Spleen (tissue), 11 donors: Measurements from ENCODE around the gene SLC9A4. TPM values are rescaled to one million over a fixed set of nuclear protein-coding genes. Genes with fewer than 3 reads are reported as not detected.

Experiments used
- DNase-seq: peaks from one replicate; pipeline ENCODE4 v3.0.0-alpha.2; 2020
- H3K27ac ChIP-seq, 8 donors: fragments of 200-600 bp; sonication (generic) in 7 of 8; 1 replicate in 4 of 8; 2 replicates in 4 of 8; pipeline versions ENCODE4 v1.5.0 to v1.8.0; 2016 to 2021; ENCODE audit warnings: inconsistent platforms in 4 of 8, mild to moderate bottlenecking in 4 of 8, moderate library complexity in 1 of 8
- H3K27me3 ChIP-seq, 7 donors: fragments of 200-600 bp; sonication (generic) in 6 of 7; replicated peaks in 1 of 7; 1 replicate in 4 of 7; 2 replicates in 3 of 7; pipeline versions ENCODE4 v1.5.0 to v1.8.0; 2016 to 2021; ENCODE audit warnings: inconsistent platforms in 3 of 7, mild to moderate bottlenecking in 1 of 7
- H3K36me3 ChIP-seq, 6 donors: fragments of 200-600 bp; sonication (generic) in 5 of 6; 1 replicate in 4 of 6; 2 replicates in 2 of 6; pipeline versions ENCODE4 v1.5.0 to v1.8.0; 2016 to 2021; ENCODE audit warnings: inconsistent platforms in 2 of 6
- H3K4me1 ChIP-seq, 6 donors: fragments of 200-600 bp; sonication (generic) in 5 of 6; 1 replicate in 3 of 6; 2 replicates in 3 of 6; pipeline versions ENCODE4 v1.5.0 to v1.8.0; 2016 to 2021; ENCODE audit warnings: inconsistent platforms in 3 of 6
- H3K4me3 ChIP-seq, 8 donors: fragments of 200-600 bp; sonication (generic) in 7 of 8; 1 replicate in 4 of 8; 2 replicates in 4 of 8; pipeline versions ENCODE4 v1.5.0 to v1.8.0; 2016 to 2021; ENCODE audit warnings: inconsistent platforms in 4 of 8, mild to moderate bottlenecking in 4 of 8, moderate library complexity in 2 of 8
- H3K9me3 ChIP-seq, 8 donors: fragments of 200-600 bp; sonication (generic) in 7 of 8; 1 replicate in 4 of 8; 2 replicates in 4 of 8; pipeline versions ENCODE4 v1.5.0 to v1.8.0; 2016 to 2021; ENCODE audit warnings: inconsistent platforms in 4 of 8
- CTCF ChIP-seq, 11 experiments: fragments of 200-600 bp in 7 of 11; fragments of 450-650 bp in 4 of 11; sonication (generic) in 4 of 11; IDR thresholded peaks in 8 of 11; conservative IDR thresholded peaks in 3 of 11; 1 replicate in 7 of 11; 2 replicates in 4 of 11; pipeline versions ENCODE4 v1.4.0 to v1.8.0; 2016 to 2021; ENCODE audit warnings: antibody characterized with exemption in 11 of 11, inconsistent platforms in 4 of 11, mild to moderate bottlenecking in 1 of 11
- POLR2A ChIP-seq, 3 donors: fragments of 450-650 bp; IDR thresholded peaks; one replicate each; pipeline ENCODE4 v1.5.1; 2017; ENCODE audit warnings: antibody characterized with exemption in 3 of 3, mild to moderate bottlenecking in 1 of 3
- POLR2AphosphoS5 ChIP-seq, 3 donors: sonication (generic); formaldehyde crosslinking; IDR thresholded peaks; one replicate each; pipeline ENCODE4 v1.5.1; 2017; ENCODE audit warnings: antibody characterized with exemption in 3 of 3
- WGBS, 5 donors: extraction: QIAGEN DNeasy Blood & Tissue Kit in 3 of 5; methylation state at CpG; one replicate each; pipeline versions ENCODE4 v1.1.5 to v1.1.7; 2013 to 2018; 5-methylcytosine and 5-hydroxymethylcytosine counted together
- intact Hi-C: fragments of 100-400 bp; cut with DNase I; formaldehyde crosslinking; loops from one replicate; pipeline ENCODE4 v1.15.0; 2023; ENCODE audit warnings: low total_unique reads
- polyA plus RNA-seq, 3 donors: library from polyadenylated mRNA; stranded (reverse); fragments of 200-250 nt; gene quantifications; one replicate each; pipeline ENCODE4 v1.2.1, GENCODE V29; 2013
- total RNA-seq, 7 donors: library from RNA; depleted of rRNA in 3 of 7; stranded (reverse); fragments of >200 nt in 3 of 7; fragmentation: NEBNext Ultra II Directional in 4 of 7; extraction: Animal tissue kit (Norgen Biotek cat#: 25700) in 4 of 7; gene quantifications; one replicate each; pipeline versions ENCODE4 v1.1.0 to v1.2.1, GENCODE V29; 2016 to 2021
- donor health status: healthy with polysubstance abuse.
- donor health status: DM: no; HTN: no; CAD: no; lungs with moderate emphysema.
- donor health status: DM: no; HTN: no; CAD: no.
- donor health status: Bipolar disorder and iron deficiency.
- donor health status: healthy.
- donor health status: DM: no; HTN: no; CAD: no.
- donor health status: DM: yes; HTN: yes; CAD: no.

The SLC9A4 gene
- total and polyA plus RNA-seq, 10 donors = 0.10 TPM; not detected in 9

GRCh38 chr2:102480285-102481195 lies 7.5 kb downstream of the SLC9A4 start:
- no peaks in the 10 kb centered on the region for H3K4me1 ChIP-seq
- no peaks in the 10 kb centered on the region for H3K36me3 ChIP-seq
- TF ChIP-seq POLR2AphosphoS5 (IDR thresholded peaks at IDR 0.05) (no peak), POLR2A (IDR thresholded peaks at IDR 0.05) (no peak), CTCF (IDR thresholded peaks at IDR 0.05 in 8 of 11, conservative IDR thresholded peaks at IDR 0.05 in 3 of 11) (no peak)
- no peaks in the 10 kb centered on the region for H3K9me3 ChIP-seq
- H3K27ac ChIP-seq = peak overlapping the region in 5 of 8 donors; percentile 24 to 71 (median 70)
- H3K4me3 ChIP-seq = no peak overlapping the region
- 58 to 83% (median 64%) methylated on average over 11 of the region's 11 CpGs for WGBS, 5 donors
- intact Hi-C loops = no loop called here
- peaks cover 0 to 22% (median 0%) of the 10 kb centered on the region in 7 donors for H3K27me3 ChIP-seq
- DNase-seq = no peak

- Histone ChIP-seq H3K9me3 (no peaks in the 10 kb centered on the region), H3K36me3 (no peaks in the 10 kb centered on the region), H3K4me3 (no peak overlapping the region), H3K27me3 (peaks cover 0 to 35% (median 0%) of the 10 kb centered on the region in 7 donors), H3K27ac (no peak overlapping the region), H3K4me1 (no peaks in the 10 kb centered on the region)
- no peak for DNase-seq
- TF ChIP-seq POLR2A (IDR thresholded peaks at IDR 0.05) (no peak), CTCF (IDR thresholded peaks at IDR 0.05 in 8 of 11, conservative IDR thresholded peaks at IDR 0.05 in 3 of 11) (no peak), POLR2AphosphoS5 (IDR thresholded peaks at IDR 0.05) (no peak)
- 78 to 84% (median 82%) methylated on average over 7 of the region's 7 CpGs for WGBS, 5 donors
- intact Hi-C loops = no loop called here
Measured at GRCh38 chr2:102481931-102482330, 8.9 kb downstream of the SLC9A4 start.

- no peaks in the 10 kb centered on the region for H3K36me3 ChIP-seq
- H3K27ac ChIP-seq = no peak overlapping the region
- intact Hi-C loops = no loop called here
- no peaks in the 10 kb centered on the region for H3K9me3 ChIP-seq
- H3K4me1 ChIP-seq = peaks cover 0 to 10% (median 0%) of the 10 kb centered on the region in 6 donors
- no peak for DNase-seq
- 72 to 85% (median 80%) methylated on average over 6 of the region's 6 CpGs for WGBS, 5 donors
- TF ChIP-seq CTCF (IDR thresholded peaks at IDR 0.05 in 8 of 11, conservative IDR thresholded peaks at IDR 0.05 in 3 of 11) (no peak), POLR2A (IDR thresholded peaks at IDR 0.05) (no peak), POLR2AphosphoS5 (IDR thresholded peaks at IDR 0.05) (no peak)
- peaks cover 0 to 40% (median 0%) of the 10 kb centered on the region in 7 donors for H3K27me3 ChIP-seq
- H3K4me3 ChIP-seq = no peak overlapping the region
Measured at GRCh38 chr2:102483086-102483485, 10.1 kb downstream of the SLC9A4 start.

GRCh38 chr2:102484310-102485061 lies 11.5 kb downstream of the SLC9A4 start:
- 79 to 89% (median 85%) methylated on average over 6 of the region's 6 CpGs for WGBS, 5 donors
- no peak overlapping the region for H3K27ac ChIP-seq
- no peak for DNase-seq
- peaks cover 0 to 19% (median 0%) of the 10 kb centered on the region in 6 donors for H3K4me1 ChIP-seq
- peaks cover 0 to 32% (median 0%) of the 10 kb centered on the region in 7 donors for H3K27me3 ChIP-seq
- no peak overlapping the region for H3K4me3 ChIP-seq
- intact Hi-C loops = no loop called here
- no peaks in the 10 kb centered on the region for H3K36me3 ChIP-seq
- TF ChIP-seq POLR2A (IDR thresholded peaks at IDR 0.05) (no peak), POLR2AphosphoS5 (IDR thresholded peaks at IDR 0.05) (no peak), CTCF (IDR thresholded peaks at IDR 0.05 in 8 of 11, conservative IDR thresholded peaks at IDR 0.05 in 3 of 11) (no peak)
- H3K9me3 ChIP-seq = no peaks in the 10 kb centered on the region
